ENCODE measurements around the gene TOR3A. TPM values are rescaled to one million over a fixed set of nuclear protein-coding genes. Genes with fewer than 3 reads are reported as not detected.

TOR3A gene
- polyA plus RNA-seq, 3 donors = 50.0 to 67.8 (median 60.9) TPM

DNA sequence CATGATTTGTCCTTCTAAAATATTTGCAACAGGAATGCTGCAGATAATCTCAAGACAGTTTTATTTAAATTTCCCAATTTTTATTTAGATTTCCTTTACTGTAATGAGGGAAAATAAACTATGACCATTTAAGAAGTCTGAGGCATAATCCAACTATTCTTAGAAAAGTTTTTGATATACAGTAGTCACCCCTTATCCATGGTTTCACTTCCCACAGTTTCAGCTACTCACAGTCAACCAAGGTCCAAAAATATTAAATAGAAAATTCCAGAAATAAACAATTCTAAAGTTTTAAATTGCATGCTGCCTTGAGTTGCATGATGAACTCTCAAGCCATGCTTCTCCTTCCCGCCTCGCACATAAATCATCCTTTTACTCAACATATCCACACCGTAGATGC is 33.3 kb downstream of the TOR3A start:
- H3K9me3 Mint-ChIP-seq = peaks cover 0 to 2% (median 0%) of the 10 kb centered on the region in 7 donors
- no peak overlapping the region for H3K27ac ChIP-seq (ENCODE audit: low read depth in 1 of 2, low read length in 2 of 2)
- H2AFZ ChIP-seq (ENCODE audit: insufficient read depth, low read depth, low read length, poor library complexity, severe bottlenecking) = no peak overlapping the region
- WGBS (ENCODE audit: insufficient coverage) = no CpG with 5 or more reads among the region's 3 CpGs
- H3K4me1 ChIP-seq (ENCODE audit: control insufficient read depth in 1 of 2, insufficient read depth in 2 of 2, low read length in 2 of 2) = no peaks in the 10 kb centered on the region
- H3K27ac Mint-ChIP-seq = peak overlapping the region in 1 of 7 donors; percentile 61
- H3K4me3 ChIP-seq (replicated peaks in 1 of 3; ENCODE audit: low read depth in 2 of 3, low read length in 3 of 3) = no peak overlapping the region
- no peaks in the 10 kb centered on the region for H3K27me3 ChIP-seq (ENCODE audit: control insufficient read depth in 2 of 2, insufficient read depth in 2 of 2, low read length in 2 of 2)
- H3K9me3 ChIP-seq (replicated peaks in 1 of 2; ENCODE audit: control insufficient read depth in 1 of 2, insufficient read depth in 1 of 2, low read length in 2 of 2) = no peaks in the 10 kb centered on the region
- H3K36me3 ChIP-seq (replicated peaks in 1 of 2; ENCODE audit: control insufficient read depth in 1 of 2, insufficient read depth in 2 of 2, low read length in 2 of 2) = peaks cover 26 to 67% of the 10 kb centered on the region in 2 donors
- H3K27me3 Mint-ChIP-seq (ENCODE audit: low read depth in 3 of 3) = no peaks in the 10 kb centered on the region
- H4K20me1 ChIP-seq (ENCODE audit: insufficient read depth, low read length) = no peaks in the 10 kb centered on the region
- no peak overlapping the region for H3K4me2 ChIP-seq (replicated peaks; ENCODE audit: extremely low read depth, low read length, poor library complexity, severe bottlenecking)
- no peaks in the 10 kb centered on the region for H3K79me2 ChIP-seq (ENCODE audit: insufficient read depth, low read length)
- no peak overlapping the region for H3K9ac ChIP-seq (ENCODE audit: insufficient read depth, low read length, poor library complexity, severe bottlenecking)
- H3K4me3 Mint-ChIP-seq = no peak overlapping the region
- H3K4me1 Mint-ChIP-seq = no peaks in the 10 kb centered on the region
- no peak for DNase-seq
- H3K36me3 Mint-ChIP-seq = peaks cover 39 to 78% of the 10 kb centered on the region in 2 donors
- TF ChIP-seq, protein P1, sequence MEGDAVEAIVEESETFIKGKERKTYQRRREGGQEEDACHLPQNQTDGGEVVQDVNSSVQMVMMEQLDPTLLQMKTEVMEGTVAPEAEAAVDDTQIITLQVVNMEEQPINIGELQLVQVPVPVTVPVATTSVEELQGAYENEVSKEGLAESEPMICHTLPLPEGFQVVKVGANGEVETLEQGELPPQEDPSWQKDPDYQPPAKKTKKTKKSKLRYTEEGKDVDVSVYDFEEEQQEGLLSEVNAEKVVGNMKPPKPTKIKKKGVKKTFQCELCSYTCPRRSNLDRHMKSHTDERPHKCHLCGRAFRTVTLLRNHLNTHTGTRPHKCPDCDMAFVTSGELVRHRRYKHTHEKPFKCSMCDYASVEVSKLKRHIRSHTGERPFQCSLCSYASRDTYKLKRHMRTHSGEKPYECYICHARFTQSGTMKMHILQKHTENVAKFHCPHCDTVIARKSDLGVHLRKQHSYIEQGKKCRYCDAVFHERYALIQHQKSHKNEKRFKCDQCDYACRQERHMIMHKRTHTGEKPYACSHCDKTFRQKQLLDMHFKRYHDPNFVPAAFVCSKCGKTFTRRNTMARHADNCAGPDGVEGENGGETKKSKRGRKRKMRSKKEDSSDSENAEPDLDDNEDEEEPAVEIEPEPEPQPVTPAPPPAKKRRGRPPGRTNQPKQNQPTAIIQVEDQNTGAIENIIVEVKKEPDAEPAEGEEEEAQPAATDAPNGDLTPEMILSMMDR (IDR thresholded peaks at IDR 0.05) = no peak
- intact Hi-C loops (cut with micrococcal nuclease) = no loop called here

DNA sequence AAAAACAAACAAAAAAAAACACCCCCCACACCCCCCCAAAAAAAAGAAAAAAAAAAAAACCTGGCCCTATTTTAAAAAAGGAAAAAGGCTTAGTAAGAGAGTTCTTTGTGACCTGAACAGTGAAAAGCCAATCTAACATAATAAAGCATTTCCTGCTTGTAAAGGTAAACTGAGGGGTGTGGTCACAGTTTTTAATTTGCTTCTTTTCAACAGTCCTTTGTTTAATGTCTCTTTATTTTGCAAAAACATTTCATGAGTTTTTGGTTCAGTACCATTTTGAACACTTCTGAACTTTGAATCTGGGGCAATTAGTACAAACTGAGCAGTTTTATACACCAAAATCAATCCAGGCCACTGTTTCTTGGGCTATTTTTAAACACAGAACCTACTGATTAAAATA is 37.6 kb downstream of the TOR3A start:
- H3K4me1 ChIP-seq (ENCODE audit: control insufficient read depth in 1 of 2, insufficient read depth in 2 of 2, low read length in 2 of 2) = no peaks in the 10 kb centered on the region
- H3K27ac ChIP-seq (ENCODE audit: low read depth in 1 of 2, low read length in 2 of 2) = peak overlapping the region in 1 of 2 donors; percentile 8
- no peak overlapping the region for H3K4me2 ChIP-seq (replicated peaks; ENCODE audit: extremely low read depth, low read length, poor library complexity, severe bottlenecking)
- H3K27me3 Mint-ChIP-seq (ENCODE audit: low read depth in 3 of 3) = no peaks in the 10 kb centered on the region
- H3K36me3 ChIP-seq (replicated peaks in 1 of 2; ENCODE audit: control insufficient read depth in 1 of 2, insufficient read depth in 2 of 2, low read length in 2 of 2) = peaks cover 21 to 42% of the 10 kb centered on the region in 2 donors
- H3K4me3 ChIP-seq (replicated peaks in 1 of 3; ENCODE audit: low read depth in 2 of 3, low read length in 3 of 3) = no peak overlapping the region
- no peaks in the 10 kb centered on the region for H3K27me3 ChIP-seq (ENCODE audit: control insufficient read depth in 2 of 2, insufficient read depth in 2 of 2, low read length in 2 of 2)
- intact Hi-C loops (cut with micrococcal nuclease) = no loop called here
- no peaks in the 10 kb centered on the region for H3K9me3 ChIP-seq (replicated peaks in 1 of 2; ENCODE audit: control insufficient read depth in 1 of 2, insufficient read depth in 1 of 2, low read length in 2 of 2)
- no peak overlapping the region for H3K9ac ChIP-seq (ENCODE audit: insufficient read depth, low read length, poor library complexity, severe bottlenecking)
- no peaks in the 10 kb centered on the region for H4K20me1 ChIP-seq (ENCODE audit: insufficient read depth, low read length)
- DNase-seq = no peak
- no peak overlapping the region for H3K4me3 Mint-ChIP-seq
- TF ChIP-seq, protein P1 (IDR thresholded peaks at IDR 0.05) = no peak
- H3K9me3 Mint-ChIP-seq = peaks cover 0 to 2% (median 0%) of the 10 kb centered on the region in 7 donors
- H3K36me3 Mint-ChIP-seq = peaks cover 23 to 65% of the 10 kb centered on the region in 2 donors
- H3K27ac Mint-ChIP-seq = no peak overlapping the region
- no peaks in the 10 kb centered on the region for H3K4me1 Mint-ChIP-seq
- H2AFZ ChIP-seq (ENCODE audit: insufficient read depth, low read depth, low read length, poor library complexity, severe bottlenecking) = no peak overlapping the region
- no peaks in the 10 kb centered on the region for H3K79me2 ChIP-seq (ENCODE audit: insufficient read depth, low read length)

All from CD14-positive monocyte (primary cell).